Epithelial cell of prostate (primary cell): ENCODE measurements around the gene CLCNKB.
A peak's percentile ranks its signal among the peaks of the same experiment; 100 is the strongest.

Experiments used
- DNase-seq: peaks from one replicate; pipeline ENCODE4 v3.0.0-alpha.2; 2011; ENCODE audit warnings: low read depth, low spot score
- H3K27ac ChIP-seq: fragments of 450-650 bp; 2 replicates; pipeline ENCODE4 v1.5.1; 2017; ENCODE audit warnings: mild to moderate bottlenecking

Gene CLCNKB

GRCh38 chr1:16090076-16090826 is 46.7 kb downstream of the CLCNKB start:
- H3K27ac ChIP-seq = no peak overlapping the region
- DNase-seq = no peak

GRCh38 chr1:16091296-16091695 is 47.7 kb downstream of the CLCNKB start:
- peak; percentile 45 for DNase-seq
- H3K27ac ChIP-seq = no peak overlapping the region

- DNase-seq = no peak
- no peak overlapping the region for H3K27ac ChIP-seq
These were observed 48.7 kb downstream of the CLCNKB start for GRCh38 chr1:16092097-16092922.

GRCh38 chr1:16092923-16093511 is 49.4 kb downstream of the CLCNKB start:
- DNase-seq = no peak
- no peak overlapping the region for H3K27ac ChIP-seq

GRCh38 chr1:16093611-16094010 is 50.0 kb downstream of the CLCNKB start:
- no peak for DNase-seq
- no peak overlapping the region for H3K27ac ChIP-seq

- no peak for DNase-seq
- H3K27ac ChIP-seq = no peak overlapping the region
These were observed 51.0 kb downstream of the CLCNKB start for GRCh38 chr1:16094453-16095158.

GRCh38 chr1:16095447-16095846 is 51.9 kb downstream of the CLCNKB start:
- H3K27ac ChIP-seq = no peak overlapping the region
- no peak for DNase-seq

GRCh38 chr1:16099412-16099811 is 55.8 kb downstream of the CLCNKB start:
- DNase-seq = no peak
- H3K27ac ChIP-seq = no peak overlapping the region

- no peak for DNase-seq
These were observed 58.0 kb downstream of the CLCNKB start for GRCh38 chr1:16101623-16102022.

More at GRCh38 chr1:16101623-16102022, 58.0 kb downstream of the CLCNKB start:
- no peak overlapping the region for H3K27ac ChIP-seq
